Hematopoietic multipotent progenitor cell treated with erythropoietin and hydrocortisone succinate and interleukin-3 and kit ligand, for 17 days (in vitro differentiated cells): ENCODE data around the gene MT1E.
"Not testable (repeated sequence)": the region's sequence is repeated elsewhere in the genome, so short reads cannot be mapped to it uniquely, and the experiment has no call there.

ENCODE experiments used
- DNase-seq: peaks from one replicate; pipeline ENCODE4 v3.0.0-alpha.2; 2015; ENCODE audit warnings: low spot score

The MT1E gene

GRCh38 chr16:56672761-56673536 lies 47.4 kb downstream of the MT1E start:
- DNase-seq = no peak

- no peak for DNase-seq
These were observed 48.3 kb downstream of the MT1E start for GRCh38 chr16:56673921-56674320.

- not testable (repeated sequence) for DNase-seq
These were observed 49.0 kb downstream of the MT1E start for GRCh38 chr16:56674570-56674969.

- no peak for DNase-seq
These were observed 50.2 kb downstream of the MT1E start for GRCh38 chr16:56675685-56676210.
